ENCODE results near the gene ECE1.
"Not testable (repeated sequence)": the region's sequence is repeated elsewhere in the genome, so short reads cannot be mapped to it uniquely, and the experiment has no call there.

ECE1 gene

GRCh38 chr1:21225065-21225464 is 65.2 kb downstream of the ECE1 start:
- Histone ChIP-seq H3K4me1 (ENCODE audit: insufficient read depth, insufficient read length) (no peaks in the 10 kb centered on the region), H3K9ac (ENCODE audit: insufficient read length, low read depth) (no peak overlapping the region), H3K4me3 (ENCODE audit: insufficient read length, low read depth) (no peak overlapping the region), H3K36me3 (ENCODE audit: insufficient read depth, insufficient read length, low read length) (peaks cover 54% of the 10 kb centered on the region), H3K9me3 (ENCODE audit: insufficient read depth, low read length) (no peaks in the 10 kb centered on the region), H3K27me3 (ENCODE audit: insufficient read depth, insufficient read length) (no peaks in the 10 kb centered on the region)
- TF ChIP-seq SUZ12 (IDR thresholded peaks at IDR 0.05; ENCODE audit: extremely low read depth, insufficient read depth, insufficient read length) (no peak), ZNF274 (IDR thresholded peaks at IDR 0.05; ENCODE audit: low read depth, low read length) (no peak), YY1 (IDR thresholded peaks at IDR 0.05; ENCODE audit: insufficient read depth, insufficient read length) (no peak)
- DNase-seq (ENCODE audit: low read depth, low spot score) = no peak

- no peaks in the 10 kb centered on the region for H3K27me3 ChIP-seq (ENCODE audit: insufficient read depth, insufficient read length)
- no peak overlapping the region for H3K4me3 ChIP-seq (ENCODE audit: insufficient read length, low read depth)
- no peaks in the 10 kb centered on the region for H3K9me3 ChIP-seq (ENCODE audit: insufficient read depth, low read length)
- no peak overlapping the region for H3K9ac ChIP-seq (ENCODE audit: insufficient read length, low read depth)
- TF ChIP-seq SUZ12 (IDR thresholded peaks at IDR 0.05; ENCODE audit: extremely low read depth, insufficient read depth, insufficient read length) (no peak), YY1 (IDR thresholded peaks at IDR 0.05; ENCODE audit: insufficient read depth, insufficient read length) (no peak), ZNF274 (IDR thresholded peaks at IDR 0.05; ENCODE audit: low read depth, low read length) (no peak)
- peaks cover 54% of the 10 kb centered on the region for H3K36me3 ChIP-seq (ENCODE audit: insufficient read depth, insufficient read length, low read length)
- no peak for DNase-seq (ENCODE audit: low read depth, low spot score)
- peaks cover 7% of the 10 kb centered on the region for H3K4me1 ChIP-seq (ENCODE audit: insufficient read depth, insufficient read length)
Observed at GRCh38 chr1:21220815-21221214, 69.4 kb downstream of the ECE1 start.

- Histone ChIP-seq H3K27me3 (ENCODE audit: insufficient read depth, insufficient read length) (no peaks in the 10 kb centered on the region), H3K36me3 (ENCODE audit: insufficient read depth, insufficient read length, low read length) (peaks cover 46% of the 10 kb centered on the region), H3K4me3 (ENCODE audit: insufficient read length, low read depth) (no peak overlapping the region), H3K4me1 (ENCODE audit: insufficient read depth, insufficient read length) (peaks cover 7% of the 10 kb centered on the region), H3K9me3 (ENCODE audit: insufficient read depth, low read length) (no peaks in the 10 kb centered on the region), H3K9ac (ENCODE audit: insufficient read length, low read depth) (no peak overlapping the region)
- TF ChIP-seq ZNF274 (IDR thresholded peaks at IDR 0.05; ENCODE audit: low read depth, low read length) (no peak), YY1 (IDR thresholded peaks at IDR 0.05; ENCODE audit: insufficient read depth, insufficient read length) (no peak), SUZ12 (IDR thresholded peaks at IDR 0.05; ENCODE audit: extremely low read depth, insufficient read depth, insufficient read length) (no peak)
- DNase-seq (ENCODE audit: low read depth, low spot score) = no peak
Observed at GRCh38 chr1:21219674-21220073, 70.6 kb downstream of the ECE1 start.

GRCh38 chr1:21217812-21218596 is 72.3 kb downstream of the ECE1 start:
- Histone ChIP-seq H3K4me3 (ENCODE audit: insufficient read length, low read depth) (no peak overlapping the region), H3K9ac (ENCODE audit: insufficient read length, low read depth) (peak overlapping the region; percentile 57), H3K4me1 (ENCODE audit: insufficient read depth, insufficient read length) (peaks cover 7% of the 10 kb centered on the region), H3K36me3 (ENCODE audit: insufficient read depth, insufficient read length, low read length) (peaks cover 35% of the 10 kb centered on the region), H3K9me3 (ENCODE audit: insufficient read depth, low read length) (no peaks in the 10 kb centered on the region), H3K27me3 (ENCODE audit: insufficient read depth, insufficient read length) (no peaks in the 10 kb centered on the region)
- peak; percentile 35 for DNase-seq (ENCODE audit: low read depth, low spot score)
- TF ChIP-seq YY1 (IDR thresholded peaks at IDR 0.05; ENCODE audit: insufficient read depth, insufficient read length) (no peak), SUZ12 (IDR thresholded peaks at IDR 0.05; ENCODE audit: extremely low read depth, insufficient read depth, insufficient read length) (no peak), ZNF274 (IDR thresholded peaks at IDR 0.05; ENCODE audit: low read depth, low read length) (no peak)

DNA sequence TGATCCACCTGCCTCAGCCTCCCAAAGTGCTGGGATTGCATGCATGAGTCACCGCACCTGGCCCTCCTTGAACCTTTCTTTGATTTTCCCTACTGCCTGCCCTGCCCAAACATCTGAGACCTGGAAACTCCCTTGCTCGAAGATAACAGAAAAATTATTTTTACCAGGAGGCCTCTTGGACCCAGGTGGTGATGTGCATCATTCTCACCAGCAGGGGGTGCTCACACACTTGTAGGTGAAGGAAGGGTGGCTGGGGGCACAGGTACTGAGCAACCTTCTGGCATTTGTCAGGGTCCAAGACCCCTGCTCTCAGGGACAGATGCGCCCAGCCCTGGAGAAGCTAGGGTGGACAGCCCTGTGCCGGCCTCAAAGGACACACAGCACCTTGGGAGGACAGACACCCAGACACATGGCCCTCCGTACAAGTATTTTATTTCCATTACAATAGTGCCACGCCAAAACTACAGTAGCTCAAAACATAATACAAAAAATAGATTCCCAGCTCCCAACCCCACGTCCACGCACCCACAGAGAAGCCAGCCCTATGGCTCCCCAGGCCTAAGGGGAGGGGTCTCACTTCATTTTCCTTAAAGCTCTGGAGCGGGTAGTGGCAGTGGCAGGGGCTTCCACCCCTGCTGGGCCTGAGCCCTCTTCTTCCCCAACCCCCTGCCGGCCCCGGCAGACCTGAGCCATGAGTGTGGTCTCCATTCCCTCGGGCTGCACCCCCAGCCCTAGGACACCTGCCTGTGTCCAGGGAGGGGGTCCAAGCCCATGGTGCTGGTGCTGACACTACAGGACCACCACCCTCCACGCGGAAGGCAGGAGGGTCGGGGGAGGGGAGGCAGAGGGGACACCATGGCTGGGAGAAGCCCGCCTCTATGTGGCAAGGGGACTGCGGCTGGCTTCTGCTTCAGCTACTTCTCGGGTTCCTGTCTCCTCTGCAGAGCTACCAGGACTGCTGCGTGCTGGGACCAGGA is 73.1 kb downstream of the ECE1 start:
- peaks cover 34% of the 10 kb centered on the region for H3K36me3 ChIP-seq (ENCODE audit: insufficient read depth, insufficient read length, low read length)
- TF ChIP-seq YY1 (IDR thresholded peaks at IDR 0.05; ENCODE audit: insufficient read depth, insufficient read length) (no peak), ZNF274 (IDR thresholded peaks at IDR 0.05; ENCODE audit: low read depth, low read length) (no peak), SUZ12 (IDR thresholded peaks at IDR 0.05; ENCODE audit: extremely low read depth, insufficient read depth, insufficient read length) (no peak)
- H3K4me1 ChIP-seq (ENCODE audit: insufficient read depth, insufficient read length) = peaks cover 7% of the 10 kb centered on the region
- H3K27me3 ChIP-seq (ENCODE audit: insufficient read depth, insufficient read length) = no peaks in the 10 kb centered on the region
- DNase-seq (ENCODE audit: low read depth, low spot score) = peak; percentile 40
- no peaks in the 10 kb centered on the region for H3K9me3 ChIP-seq (ENCODE audit: insufficient read depth, low read length)
- peak overlapping the region; percentile 57 for H3K9ac ChIP-seq (ENCODE audit: insufficient read length, low read depth)
- H3K4me3 ChIP-seq (ENCODE audit: insufficient read length, low read depth) = no peak overlapping the region

GRCh38 chr1:21212126-21212525 is 78.1 kb downstream of the ECE1 start:
- H3K4me1 ChIP-seq (ENCODE audit: insufficient read depth, insufficient read length) = no peaks in the 10 kb centered on the region
- TF ChIP-seq ZNF274 (IDR thresholded peaks at IDR 0.05; ENCODE audit: low read depth, low read length) (no peak), SUZ12 (IDR thresholded peaks at IDR 0.05; ENCODE audit: extremely low read depth, insufficient read depth, insufficient read length) (no peak), YY1 (IDR thresholded peaks at IDR 0.05; ENCODE audit: insufficient read depth, insufficient read length) (no peak)
- H3K9ac ChIP-seq (ENCODE audit: insufficient read length, low read depth) = no peak overlapping the region
- H3K27me3 ChIP-seq (ENCODE audit: insufficient read depth, insufficient read length) = no peaks in the 10 kb centered on the region
- H3K4me3 ChIP-seq (ENCODE audit: insufficient read length, low read depth) = no peak overlapping the region
- H3K36me3 ChIP-seq (ENCODE audit: insufficient read depth, insufficient read length, low read length) = peaks cover under 1% of the 10 kb centered on the region
- no peak for DNase-seq (ENCODE audit: low read depth, low spot score)
- H3K9me3 ChIP-seq (ENCODE audit: insufficient read depth, low read length) = no peaks in the 10 kb centered on the region

- H3K9me3 ChIP-seq (ENCODE audit: insufficient read depth, low read length); H3K4me3 ChIP-seq (ENCODE audit: insufficient read length, low read depth); H3K4me1 ChIP-seq (ENCODE audit: insufficient read depth, insufficient read length); H3K27me3 ChIP-seq (ENCODE audit: insufficient read depth, insufficient read length); H3K36me3 ChIP-seq (ENCODE audit: insufficient read depth, insufficient read length, low read length); DNase-seq (ENCODE audit: low read depth, low spot score); H3K9ac ChIP-seq (ENCODE audit: insufficient read length, low read depth): not testable (repeated sequence)
Observed at GRCh38 chr1:21208137-21208700, 82.0 kb downstream of the ECE1 start.

Measured in NT2/D1 (cell line).